Fibroblast of mammary gland (primary cell): Measurements from ENCODE around the gene BCL11A.

Source experiments
- DNase-seq: peaks from one replicate; pipeline ENCODE4 v3.0.0-alpha.2; 2010; ENCODE audit warnings: low read depth
- H3K4me3 ChIP-seq: 2 replicates; pipeline ENCODE4 v1.5.1; 2011; ENCODE audit warnings: low read depth, mild to moderate bottlenecking, low read length, moderate library complexity; ENCODE audit not compliant: control insufficient read depth
- TF ChIP-seq, protein P1 (sequence below): conservative IDR thresholded peaks from 2 replicates; pipeline ENCODE4 v1.5.1; 2011; ENCODE audit warnings: low read depth, low read length, inconsistent platforms; ENCODE audit not compliant: control insufficient read depth, insufficient read depth

Gene BCL11A

DNA sequence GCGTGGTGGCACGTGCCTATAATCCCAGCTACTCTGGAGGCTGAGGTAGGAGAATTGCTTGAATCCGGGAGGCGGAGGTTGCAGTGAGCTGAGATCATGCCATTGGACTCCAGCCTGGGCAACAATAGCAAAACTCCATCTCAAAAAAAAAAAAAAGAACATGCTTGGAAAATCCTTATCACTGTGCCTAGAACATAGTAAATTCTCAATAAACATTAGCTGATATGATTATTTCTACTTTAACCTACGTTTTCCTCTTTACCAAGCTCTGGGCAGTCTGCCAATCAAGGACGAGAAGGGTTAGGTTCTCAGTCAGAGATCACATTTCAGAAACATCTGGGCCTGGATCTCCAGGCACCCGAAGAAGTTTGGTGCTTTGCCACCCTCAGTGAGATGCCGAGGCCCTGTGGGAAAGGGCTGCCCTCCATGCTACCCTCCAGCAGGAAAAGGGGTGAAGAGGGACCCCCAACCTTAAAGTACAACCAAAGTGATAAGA is 107.7 kb downstream of the BCL11A start:
- DNase-seq, result no peak
- TF ChIP-seq, protein P1, sequence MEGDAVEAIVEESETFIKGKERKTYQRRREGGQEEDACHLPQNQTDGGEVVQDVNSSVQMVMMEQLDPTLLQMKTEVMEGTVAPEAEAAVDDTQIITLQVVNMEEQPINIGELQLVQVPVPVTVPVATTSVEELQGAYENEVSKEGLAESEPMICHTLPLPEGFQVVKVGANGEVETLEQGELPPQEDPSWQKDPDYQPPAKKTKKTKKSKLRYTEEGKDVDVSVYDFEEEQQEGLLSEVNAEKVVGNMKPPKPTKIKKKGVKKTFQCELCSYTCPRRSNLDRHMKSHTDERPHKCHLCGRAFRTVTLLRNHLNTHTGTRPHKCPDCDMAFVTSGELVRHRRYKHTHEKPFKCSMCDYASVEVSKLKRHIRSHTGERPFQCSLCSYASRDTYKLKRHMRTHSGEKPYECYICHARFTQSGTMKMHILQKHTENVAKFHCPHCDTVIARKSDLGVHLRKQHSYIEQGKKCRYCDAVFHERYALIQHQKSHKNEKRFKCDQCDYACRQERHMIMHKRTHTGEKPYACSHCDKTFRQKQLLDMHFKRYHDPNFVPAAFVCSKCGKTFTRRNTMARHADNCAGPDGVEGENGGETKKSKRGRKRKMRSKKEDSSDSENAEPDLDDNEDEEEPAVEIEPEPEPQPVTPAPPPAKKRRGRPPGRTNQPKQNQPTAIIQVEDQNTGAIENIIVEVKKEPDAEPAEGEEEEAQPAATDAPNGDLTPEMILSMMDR, result no peak
- H3K4me3 ChIP-seq, result no peak overlapping the region

DNA sequence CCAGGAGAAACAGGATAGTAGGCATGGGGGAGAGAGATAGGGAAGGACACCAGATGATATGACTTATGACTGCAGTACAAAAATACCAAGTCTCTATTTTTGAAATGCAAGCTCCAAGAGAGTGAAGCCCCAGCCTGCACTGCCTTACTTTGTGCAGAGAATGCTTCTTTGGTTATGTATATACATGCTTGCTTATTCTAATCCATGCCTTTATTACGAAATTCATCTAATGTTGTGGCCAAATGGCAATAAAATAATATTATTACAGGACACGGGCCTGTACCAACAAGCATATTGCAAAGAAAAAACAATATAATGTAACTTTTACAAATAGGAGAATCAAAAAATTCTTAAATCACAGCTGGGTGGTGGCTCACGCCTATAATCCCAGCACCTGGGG is 110.8 kb downstream of the BCL11A start:
- DNase-seq, result no peak
- TF ChIP-seq, protein P1, result no peak

DNA sequence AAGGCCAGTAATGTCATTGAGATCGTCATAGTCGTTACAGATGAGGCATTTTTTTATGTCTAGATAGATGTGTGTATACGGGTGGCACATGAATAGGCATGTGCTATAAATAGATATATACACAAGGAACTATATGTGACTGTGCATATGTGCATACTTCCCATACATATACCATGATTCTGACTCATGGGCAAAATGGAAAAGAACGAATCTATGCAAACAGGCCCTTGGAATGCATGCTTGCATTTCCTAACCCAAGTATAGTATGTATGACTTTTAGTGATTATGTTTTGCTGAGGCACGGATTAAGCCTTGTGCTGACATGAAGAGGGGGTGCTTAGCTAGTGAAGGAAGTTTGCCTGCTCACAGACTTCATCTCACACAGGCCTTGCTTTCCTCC is 111.7 kb downstream of the BCL11A start:
- TF ChIP-seq, protein P1, result no peak
- no peak for DNase-seq
- H3K4me3 ChIP-seq, result no peak overlapping the region

More for the DNA sequence above, 110.8 kb downstream of the BCL11A start:
- H3K4me3 ChIP-seq, result no peak overlapping the region

DNA sequence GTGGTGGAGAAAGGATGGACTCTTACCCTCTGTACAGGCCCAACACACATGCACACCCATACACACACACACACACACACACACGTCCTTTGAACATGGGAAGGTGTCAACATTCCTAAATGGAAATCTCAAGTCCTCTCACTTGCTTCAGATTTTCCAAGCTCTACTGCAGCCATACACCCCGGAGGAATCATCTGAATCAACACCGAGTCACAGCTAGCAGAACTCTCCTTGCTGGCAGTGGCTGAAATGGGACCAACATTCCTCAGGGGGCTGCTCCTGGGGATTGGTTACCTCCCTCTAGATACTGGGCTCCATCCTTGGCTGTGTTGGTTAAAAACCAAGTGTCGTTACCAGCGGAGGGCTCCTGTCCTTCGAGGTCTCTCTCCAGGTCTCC is 112.7 kb downstream of the BCL11A start:
- no peak overlapping the region for H3K4me3 ChIP-seq
- no peak for DNase-seq
- TF ChIP-seq, protein P1, result no peak

DNA sequence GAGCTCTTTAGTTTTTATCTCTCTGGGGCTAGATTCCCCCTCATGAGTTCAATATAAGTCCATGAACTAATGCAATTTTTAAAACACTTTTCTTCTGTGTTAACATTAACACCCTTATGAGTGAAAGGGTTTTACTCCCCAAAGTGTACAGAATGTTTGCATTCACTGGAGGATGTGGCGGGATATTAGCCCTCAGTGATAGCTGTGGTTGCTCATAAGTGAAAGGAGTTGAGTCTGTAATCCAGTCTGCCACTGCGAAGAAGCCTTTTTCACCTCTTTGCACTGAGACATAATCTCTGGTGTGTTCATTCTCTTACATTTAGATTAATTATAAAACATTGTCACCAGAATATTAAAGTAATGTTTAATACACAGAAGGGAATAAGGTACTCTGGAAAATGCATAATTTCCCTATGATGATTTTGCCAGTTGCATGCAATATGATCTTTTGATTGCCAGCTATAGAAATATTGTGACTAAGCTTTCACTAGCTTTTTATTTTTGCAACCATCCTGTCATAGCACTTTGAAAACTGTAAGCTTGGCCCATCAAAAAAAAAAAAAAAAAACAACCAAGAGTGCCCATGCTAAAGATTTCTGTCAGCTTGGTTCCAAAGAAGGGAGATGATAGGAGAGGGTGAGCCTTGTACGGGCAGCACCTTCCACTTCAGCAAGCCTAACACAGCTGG is 113.2 kb downstream of the BCL11A start:
- no peak for DNase-seq
- no peak overlapping the region for H3K4me3 ChIP-seq
- TF ChIP-seq, protein P1, result no peak

GRCh38 chr2:60439219-60439974 is 114.1 kb downstream of the BCL11A start:
- TF ChIP-seq, protein P1, result no peak
- H3K4me3 ChIP-seq, result no peak overlapping the region
- DNase-seq, result no peak
